Naive B cell (primary cell): ENCODE data around the gene CAPN9. TPM values are rescaled to one million over a fixed set of nuclear protein-coding genes. Genes with fewer than 3 reads are reported as not detected.
A peak's percentile ranks its signal among the peaks of the same experiment; 100 is the strongest.
"Not testable (repeated sequence)": the region's sequence is repeated elsewhere in the genome, so short reads cannot be mapped to it uniquely, and the experiment has no call there.

Source experiments
- ATAC-seq, 2 donors: fragments of 150-1000 bp; cut with Tn5 transposase; 2 replicates each; pipeline ENCODE4 v1.10.0; 2021; ENCODE audit warnings: low read depth in 2 of 2, mild to moderate bottlenecking in 2 of 2, moderate library complexity in 2 of 2
- DNase-seq: peaks from one replicate; pipeline ENCODE4 v3.0.0; 2022
- H3K27ac Mint-ChIP-seq, 6 donors: one replicate each; pipeline ENCODE4 v1.8.0; 2020 to 2022; ENCODE audit warnings: mild to moderate bottlenecking in 6 of 6, mixed read lengths in 6 of 6, moderate library complexity in 5 of 6, inconsistent platforms in 2 of 6
- H3K27me3 Mint-ChIP-seq, 3 donors: one replicate each; pipeline ENCODE4 v1.8.0; 2021 to 2022; ENCODE audit warnings: mixed read lengths in 3 of 3, mild to moderate bottlenecking in 1 of 3
- H3K36me3 Mint-ChIP-seq, 2 donors: one replicate each; pipeline ENCODE4 v1.8.0; 2020 to 2022; ENCODE audit warnings: mixed read lengths in 2 of 2, inconsistent platforms in 1 of 2, mild to moderate bottlenecking in 1 of 2
- H3K4me1 Mint-ChIP-seq, 3 donors: one replicate each; pipeline ENCODE4 v1.8.0; 2020 to 2022; ENCODE audit warnings: mixed read lengths in 3 of 3, inconsistent platforms in 1 of 3, mild to moderate bottlenecking in 1 of 3, moderate library complexity in 1 of 3
- H3K4me3 Mint-ChIP-seq, 8 donors: one replicate each; pipeline ENCODE4 v1.8.0; 2020 to 2022; ENCODE audit warnings: mild to moderate bottlenecking in 8 of 8, mixed read lengths in 8 of 8, moderate library complexity in 8 of 8, inconsistent platforms in 2 of 8
- H3K9me3 Mint-ChIP-seq, 7 donors: one replicate each; pipeline ENCODE4 v1.8.0; 2020 to 2022; ENCODE audit warnings: mixed read lengths in 7 of 7, mild to moderate bottlenecking in 5 of 7, inconsistent platforms in 2 of 7, moderate library complexity in 1 of 7
- polyA plus RNA-seq, 6 donors: library from polyadenylated mRNA; unstranded; fragments of 300-500 nt; fragmentation: Illumina TruSeq; gene quantifications; one replicate each; pipeline ENCODE4 v1.2.3, GENCODE V29; 2021; ENCODE audit warnings: low read depth in 6 of 6

Gene CAPN9
- polyA plus RNA-seq, 6 donors from 2014 or later, result not detected

GRCh38 chr1:230757856-230758708 is 10.9 kb downstream of the CAPN9 start:
- Mint-ChIP-seq H3K36me3 (no peaks in the 10 kb centered on the region), H3K4me1 (peaks cover 4 to 9% (median 5%) of the 10 kb centered on the region in 3 donors), H3K4me3 (no peak overlapping the region), H3K27me3 (peaks cover 13 to 33% (median 26%) of the 10 kb centered on the region in 3 donors), H3K27ac (no peak overlapping the region), H3K9me3 (peaks cover 0 to 3% (median 0%) of the 10 kb centered on the region in 7 donors)
- no peak for DNase-seq
- ATAC-seq, result no peak

GRCh38 chr1:230758709-230759368 is 11.7 kb downstream of the CAPN9 start:
- H3K27ac Mint-ChIP-seq, result no peak overlapping the region
- peaks cover 3% of the 10 kb centered on the region in 3 donors for H3K4me1 Mint-ChIP-seq
- ATAC-seq, result no peak
- H3K27me3 Mint-ChIP-seq, result peaks cover 13 to 33% (median 31%) of the 10 kb centered on the region in 3 donors
- no peak overlapping the region for H3K4me3 Mint-ChIP-seq
- H3K9me3 Mint-ChIP-seq, result peaks cover 0 to 6% (median 2%) of the 10 kb centered on the region in 7 donors
- no peak for DNase-seq
- no peaks in the 10 kb centered on the region for H3K36me3 Mint-ChIP-seq

- no peak overlapping the region for H3K4me3 Mint-ChIP-seq
- no peak overlapping the region for H3K27ac Mint-ChIP-seq
- peaks cover 0 to 8% (median 5%) of the 10 kb centered on the region in 7 donors for H3K9me3 Mint-ChIP-seq
- ATAC-seq, result no peak
- no peaks in the 10 kb centered on the region for H3K4me1 Mint-ChIP-seq
- no peak for DNase-seq
- H3K27me3 Mint-ChIP-seq, result peaks cover 17 to 33% (median 31%) of the 10 kb centered on the region in 3 donors
- H3K36me3 Mint-ChIP-seq, result no peaks in the 10 kb centered on the region
Observed at GRCh38 chr1:230759369-230760065, 12.3 kb downstream of the CAPN9 start.

- ATAC-seq (no peak), DNase-seq (no peak)
- no peak overlapping the region for H3K4me3 Mint-ChIP-seq
- H3K4me1 Mint-ChIP-seq, result no peaks in the 10 kb centered on the region
- no peaks in the 10 kb centered on the region for H3K36me3 Mint-ChIP-seq
- H3K27me3 Mint-ChIP-seq, result peaks cover 19 to 31% (median 30%) of the 10 kb centered on the region in 3 donors
- H3K27ac Mint-ChIP-seq, result no peak overlapping the region
- peaks cover 0 to 10% (median 6%) of the 10 kb centered on the region in 7 donors for H3K9me3 Mint-ChIP-seq
Observed at GRCh38 chr1:230760360-230760827, 13.2 kb downstream of the CAPN9 start.

- Mint-ChIP-seq H3K27me3 (peaks cover 15 to 26% (median 20%) of the 10 kb centered on the region in 3 donors), H3K27ac (peak overlapping the region in 2 of 6 donors; percentile 35 to 56), H3K4me1 (no peaks in the 10 kb centered on the region), H3K9me3 (peaks cover 0 to 10% (median 6%) of the 10 kb centered on the region in 7 donors), H3K4me3 (no peak overlapping the region), H3K36me3 (no peaks in the 10 kb centered on the region)
- ATAC-seq, result no peak
- DNase-seq, result no peak
Observed at GRCh38 chr1:230761443-230762167, 14.4 kb downstream of the CAPN9 start.

GRCh38 chr1:230763927-230764591 is 16.9 kb downstream of the CAPN9 start:
- no peak for DNase-seq
- H3K36me3 Mint-ChIP-seq, result no peaks in the 10 kb centered on the region
- H3K9me3 Mint-ChIP-seq, result peaks cover 0 to 10% (median 6%) of the 10 kb centered on the region in 7 donors
- peaks cover 14 to 24% (median 15%) of the 10 kb centered on the region in 3 donors for H3K27me3 Mint-ChIP-seq
- no peak for ATAC-seq
- no peak overlapping the region for H3K4me3 Mint-ChIP-seq
- no peak overlapping the region for H3K27ac Mint-ChIP-seq
- no peaks in the 10 kb centered on the region for H3K4me1 Mint-ChIP-seq

GRCh38 chr1:230766318-230766717 is 19.1 kb downstream of the CAPN9 start:
- Mint-ChIP-seq H3K4me1 (no peaks in the 10 kb centered on the region), H3K4me3 (peak overlapping the region in 1 of 8 donors; percentile 11), H3K27ac (no peak overlapping the region), H3K27me3 (peaks cover 10 to 21% (median 21%) of the 10 kb centered on the region in 3 donors), H3K9me3 (peaks cover 0 to 26% (median 10%) of the 10 kb centered on the region in 7 donors), H3K36me3 (no peaks in the 10 kb centered on the region)
- no peak for DNase-seq
- ATAC-seq, result no peak

GRCh38 chr1:230767859-230768612 is 20.8 kb downstream of the CAPN9 start:
- H3K4me1 Mint-ChIP-seq, ATAC-seq, H3K27ac Mint-ChIP-seq, H3K4me3 Mint-ChIP-seq, DNase-seq, H3K36me3 Mint-ChIP-seq: not testable (repeated sequence)
- Mint-ChIP-seq H3K27me3 (peaks cover 8 to 20% (median 11%) of the 10 kb centered on the region in 3 donors), H3K9me3 (peaks cover 0 to 26% (median 10%) of the 10 kb centered on the region in 7 donors)

GRCh38 chr1:230768903-230769570 is 21.8 kb downstream of the CAPN9 start:
- no peak overlapping the region for H3K27ac Mint-ChIP-seq
- DNase-seq (no peak), ATAC-seq (no peak)
- H3K36me3 Mint-ChIP-seq, result no peaks in the 10 kb centered on the region
- H3K27me3 Mint-ChIP-seq, result peaks cover 6 to 23% (median 8%) of the 10 kb centered on the region in 3 donors
- peaks cover 0 to 23% (median 5%) of the 10 kb centered on the region in 7 donors for H3K9me3 Mint-ChIP-seq
- no peaks in the 10 kb centered on the region for H3K4me1 Mint-ChIP-seq
- no peak overlapping the region for H3K4me3 Mint-ChIP-seq

GRCh38 chr1:230770317-230770716 is 23.1 kb downstream of the CAPN9 start:
- Mint-ChIP-seq H3K4me1 (no peaks in the 10 kb centered on the region), H3K36me3 (no peaks in the 10 kb centered on the region), H3K27me3 (peaks cover 6 to 17% (median 8%) of the 10 kb centered on the region in 3 donors), H3K9me3 (peaks cover 0 to 16% (median 4%) of the 10 kb centered on the region in 7 donors), H3K4me3 (no peak overlapping the region), H3K27ac (peak overlapping the region in 1 of 6 donors; percentile 70)
- ATAC-seq (no peak), DNase-seq (no peak)

- H3K27me3 Mint-ChIP-seq, result peaks cover under 1 to 12% (median 8%) of the 10 kb centered on the region in 3 donors
- peaks cover 0 to 16% (median 8%) of the 10 kb centered on the region in 7 donors for H3K9me3 Mint-ChIP-seq
- ATAC-seq (no peak), DNase-seq (no peak)
- no peak overlapping the region for H3K27ac Mint-ChIP-seq
- H3K4me3 Mint-ChIP-seq, result no peak overlapping the region
- no peaks in the 10 kb centered on the region for H3K4me1 Mint-ChIP-seq
- H3K36me3 Mint-ChIP-seq, result no peaks in the 10 kb centered on the region
Observed at GRCh38 chr1:230771773-230772354, 24.7 kb downstream of the CAPN9 start.
